ENCODE data around the gene RPA3. TPM values are rescaled to one million over a fixed set of nuclear protein-coding genes. Genes with fewer than 3 reads are reported as not detected.

RPA3 gene
- total and polyA plus RNA-seq, 2 donors (not counting 3 experiments of a cell fraction or from before 2014, with no cell fraction given) = 15.6 to 34.4 TPM

- BruUV-seq (replicated peaks) = no TSS peak
- no peak for TF ChIP-seq EZH2 (IDR thresholded peaks at IDR 0.05; ENCODE audit: borderline replicate concordance, low read depth, low read length, severe bottlenecking)
- TF ChIP-seq CTCF (IDR thresholded peaks at IDR 0.05; ENCODE audit: extremely low read depth in 1 of 2, insufficient read depth in 1 of 2, low read depth in 1 of 2, low read length in 2 of 2) = no peak
- no peak for TF ChIP-seq FOS (IDR thresholded peaks at IDR 0.05; ENCODE audit: borderline replicate concordance, insufficient read depth, low read length)
- TF ChIP-seq MYC (IDR thresholded peaks at IDR 0.05; ENCODE audit: low read depth, low read length) = no peak
- no peak for TF ChIP-seq POLR2AphosphoS5 (IDR thresholded peaks at IDR 0.05; ENCODE audit: insufficient read depth, low read depth, low read length)
- no peak for TF ChIP-seq GATA2 (IDR thresholded peaks at IDR 0.05; ENCODE audit: insufficient read depth, insufficient read length, low read depth, low read length)
- no peak for TF ChIP-seq POLR2A (IDR thresholded peaks at IDR 0.05; ENCODE audit: low read depth, low read length)
- TF ChIP-seq JUN (IDR thresholded peaks at IDR 0.05; ENCODE audit: borderline replicate concordance, insufficient read depth, insufficient read length, low read depth) = no peak
- TF ChIP-seq MAX (IDR thresholded peaks at IDR 0.05; ENCODE audit: insufficient read depth, insufficient read length) = no peak
- FAIRE-seq (no peak), DNase-seq (ENCODE audit: low read depth, low spot score) (no peak)
- Histone ChIP-seq H3K4me1 (ENCODE audit: control insufficient read depth, extremely low read depth, insufficient read depth, low read length) (peaks cover 10% of the 10 kb centered on the region), H2AFZ (ENCODE audit: low read depth, low read length) (no peak overlapping the region), H3K79me2 (ENCODE audit: control insufficient read depth, insufficient read depth, low read length) (no peaks in the 10 kb centered on the region), H3K36me3 (ENCODE audit: control insufficient read depth in 2 of 2, extremely low read depth in 1 of 2, insufficient read depth in 2 of 2, low read length in 2 of 2) (no peaks in the 10 kb centered on the region), H3K4me3 (replicated peaks in 1 of 3; ENCODE audit: insufficient read depth in 1 of 3, low read depth in 1 of 3, low read length in 3 of 3) (no peak overlapping the region), H3K9ac (replicated peaks; ENCODE audit: extremely low read depth, insufficient read depth, low read length) (no peak overlapping the region), H3K9me3 (replicated peaks; ENCODE audit: control insufficient read depth, insufficient read depth, low read length) (no peaks in the 10 kb centered on the region), H4K20me1 (replicated peaks; ENCODE audit: control insufficient read depth, extremely low read depth, insufficient read depth, low read length) (no peaks in the 10 kb centered on the region), H3K9me1 (replicated peaks; ENCODE audit: control insufficient read depth, extremely low read depth, insufficient read depth, low read length) (no peaks in the 10 kb centered on the region), H3K27me3 (ENCODE audit: control insufficient read depth in 2 of 2, insufficient read depth in 2 of 2, low read length in 2 of 2) (no peaks in the 10 kb centered on the region), H3K4me2 (ENCODE audit: insufficient read depth, low read length) (no peak overlapping the region), H3K27ac (ENCODE audit: insufficient read depth, low read depth, low read length) (no peak overlapping the region)
- CTCF ChIA-PET = interaction anchor here (1.0 to 7.0 kb wide), 3 partner anchors 11 to 76 kb away, joined by 3 to 153 read pairs (median 5); no protein-coding TSS in a partner anchor
- intact Hi-C loops (cut with micrococcal nuclease) (no loop called here), dilution Hi-C loops (cut with MboI; ENCODE audit: extremely low pct_ligation_motif_present, low sequenced_read_pairs) (no loop called here)
- POLR2A ChIA-PET = no interaction called here
Observed at GRCh38 chr7:7757576-7757975, 39.2 kb upstream of the RPA3 start.
